ENCODE data around the gene N4BP3. TPM values are rescaled to one million over a fixed set of nuclear protein-coding genes. Genes with fewer than 3 reads are reported as not detected.
A peak's percentile ranks its signal among the peaks of the same experiment; 100 is the strongest.

Gene N4BP3
- total RNA-seq, 3 donors from 2014 or later (not counting 1 experiment from before 2014, with no cell fraction given): 5.6 to 16.9 (median 9.0) TPM

DNA sequence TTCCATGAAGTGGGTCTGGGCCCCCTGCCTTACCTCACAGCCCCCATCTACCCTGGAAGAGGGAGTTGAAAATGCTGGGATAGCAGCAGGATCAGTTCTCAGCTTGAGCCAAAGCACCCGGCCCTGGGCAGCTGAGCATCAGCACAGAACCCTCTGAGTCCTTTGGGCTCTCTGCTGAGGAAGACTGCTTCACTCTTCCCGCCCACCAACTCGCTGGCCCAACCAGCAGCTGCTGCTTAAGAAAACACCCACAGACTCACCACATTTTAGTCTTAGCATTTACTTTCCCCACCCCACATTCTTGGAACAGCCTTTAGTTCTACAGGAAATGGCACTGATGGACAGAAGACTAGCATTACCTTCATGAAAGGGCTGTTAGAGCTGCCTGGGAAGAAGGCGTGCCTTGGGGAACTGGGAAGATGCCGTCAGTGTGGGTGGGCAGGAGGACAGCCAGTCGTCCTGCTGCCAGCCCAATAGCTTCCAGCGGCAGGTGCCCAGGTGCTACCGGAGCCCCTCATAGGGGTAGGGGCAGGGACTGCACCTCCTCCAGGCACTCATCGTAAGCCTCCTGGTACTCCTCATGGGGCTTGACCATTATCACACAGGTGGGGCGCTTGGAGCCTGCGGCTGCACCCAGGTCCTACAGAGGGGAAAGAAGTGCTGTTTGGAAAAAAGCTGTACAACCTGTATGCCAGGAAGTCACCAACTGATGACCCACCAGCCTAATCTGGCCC, 36.0 kb downstream of the N4BP3 start:
- H3K27ac ChIP-seq (ENCODE audit: low read length): no peak overlapping the region
- H3K27me3 ChIP-seq (ENCODE audit: control insufficient read depth, insufficient read depth, low read length): no peaks in the 10 kb centered on the region
- H3K4me3 ChIP-seq (ENCODE audit: low read length): no peak overlapping the region
- peaks cover 6% of the 10 kb centered on the region for H3K36me3 Mint-ChIP-seq
- H3K4me1 Mint-ChIP-seq: peaks cover 16 to 23% of the 10 kb centered on the region in 2 donors
- DNase-seq (no peak), ATAC-seq (no peak)
- H3K27me3 Mint-ChIP-seq (ENCODE audit: low read depth in 2 of 2): no peaks in the 10 kb centered on the region
- H3K4me3 Mint-ChIP-seq: no peak overlapping the region
- H3K4me1 ChIP-seq (ENCODE audit: control insufficient read depth, insufficient read depth, low read length): peaks cover 19% of the 10 kb centered on the region
- WGBS (ENCODE audit: insufficient coverage): 89% methylated on average over 11 of the region's 11 CpGs
- TF ChIP-seq, protein P1, sequence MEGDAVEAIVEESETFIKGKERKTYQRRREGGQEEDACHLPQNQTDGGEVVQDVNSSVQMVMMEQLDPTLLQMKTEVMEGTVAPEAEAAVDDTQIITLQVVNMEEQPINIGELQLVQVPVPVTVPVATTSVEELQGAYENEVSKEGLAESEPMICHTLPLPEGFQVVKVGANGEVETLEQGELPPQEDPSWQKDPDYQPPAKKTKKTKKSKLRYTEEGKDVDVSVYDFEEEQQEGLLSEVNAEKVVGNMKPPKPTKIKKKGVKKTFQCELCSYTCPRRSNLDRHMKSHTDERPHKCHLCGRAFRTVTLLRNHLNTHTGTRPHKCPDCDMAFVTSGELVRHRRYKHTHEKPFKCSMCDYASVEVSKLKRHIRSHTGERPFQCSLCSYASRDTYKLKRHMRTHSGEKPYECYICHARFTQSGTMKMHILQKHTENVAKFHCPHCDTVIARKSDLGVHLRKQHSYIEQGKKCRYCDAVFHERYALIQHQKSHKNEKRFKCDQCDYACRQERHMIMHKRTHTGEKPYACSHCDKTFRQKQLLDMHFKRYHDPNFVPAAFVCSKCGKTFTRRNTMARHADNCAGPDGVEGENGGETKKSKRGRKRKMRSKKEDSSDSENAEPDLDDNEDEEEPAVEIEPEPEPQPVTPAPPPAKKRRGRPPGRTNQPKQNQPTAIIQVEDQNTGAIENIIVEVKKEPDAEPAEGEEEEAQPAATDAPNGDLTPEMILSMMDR (IDR thresholded peaks at IDR 0.05): no peak
- H3K9me3 Mint-ChIP-seq: no peaks in the 10 kb centered on the region
- intact Hi-C loops (cut with micrococcal nuclease): no loop called here
- H3K36me3 ChIP-seq (ENCODE audit: control insufficient read depth, insufficient read depth, low read length): peaks cover 49% of the 10 kb centered on the region
- H3K9me3 ChIP-seq (ENCODE audit: control insufficient read depth, insufficient read depth, low read length): no peaks in the 10 kb centered on the region
- H3K27ac Mint-ChIP-seq: no peak overlapping the region

DNA sequence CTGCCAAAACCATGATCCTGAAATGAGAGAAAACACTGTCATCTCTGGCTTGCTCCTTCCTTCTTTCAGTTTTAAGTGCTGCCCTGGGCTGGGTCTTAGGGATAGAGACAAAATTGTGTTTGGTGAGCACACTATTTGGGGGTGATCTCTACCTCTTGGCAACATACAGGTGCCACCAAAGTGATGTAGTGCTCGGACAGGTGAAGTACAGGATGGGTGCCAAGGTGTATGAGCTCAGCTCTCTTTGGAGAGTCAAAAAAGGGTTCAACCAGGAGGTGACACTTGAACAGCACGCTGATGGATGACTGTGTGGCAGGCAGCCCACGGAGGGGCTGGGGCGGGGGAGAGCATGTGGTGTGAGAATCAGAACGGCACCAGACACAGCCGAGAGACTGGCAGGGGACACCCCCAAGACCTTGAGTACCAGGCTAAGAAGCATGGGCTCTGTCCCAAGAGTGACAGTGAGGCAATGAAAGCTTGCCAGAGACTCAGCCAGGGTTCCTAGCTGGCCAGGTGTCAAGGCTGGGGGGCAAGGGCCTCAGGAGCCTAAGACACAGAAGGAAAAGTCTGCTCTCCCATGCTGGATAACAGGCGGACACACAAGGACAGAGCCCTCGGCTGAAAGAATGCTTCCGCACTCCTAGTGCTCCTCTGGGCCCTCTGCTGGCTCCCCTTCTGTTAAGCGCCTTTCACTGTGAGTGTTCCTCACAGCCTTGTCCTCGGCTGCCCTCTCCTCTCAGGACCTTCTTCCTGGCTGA, 37.8 kb downstream of the N4BP3 start:
- H3K27ac Mint-ChIP-seq: peak overlapping the region in 1 of 2 donors; percentile 63

DNA sequence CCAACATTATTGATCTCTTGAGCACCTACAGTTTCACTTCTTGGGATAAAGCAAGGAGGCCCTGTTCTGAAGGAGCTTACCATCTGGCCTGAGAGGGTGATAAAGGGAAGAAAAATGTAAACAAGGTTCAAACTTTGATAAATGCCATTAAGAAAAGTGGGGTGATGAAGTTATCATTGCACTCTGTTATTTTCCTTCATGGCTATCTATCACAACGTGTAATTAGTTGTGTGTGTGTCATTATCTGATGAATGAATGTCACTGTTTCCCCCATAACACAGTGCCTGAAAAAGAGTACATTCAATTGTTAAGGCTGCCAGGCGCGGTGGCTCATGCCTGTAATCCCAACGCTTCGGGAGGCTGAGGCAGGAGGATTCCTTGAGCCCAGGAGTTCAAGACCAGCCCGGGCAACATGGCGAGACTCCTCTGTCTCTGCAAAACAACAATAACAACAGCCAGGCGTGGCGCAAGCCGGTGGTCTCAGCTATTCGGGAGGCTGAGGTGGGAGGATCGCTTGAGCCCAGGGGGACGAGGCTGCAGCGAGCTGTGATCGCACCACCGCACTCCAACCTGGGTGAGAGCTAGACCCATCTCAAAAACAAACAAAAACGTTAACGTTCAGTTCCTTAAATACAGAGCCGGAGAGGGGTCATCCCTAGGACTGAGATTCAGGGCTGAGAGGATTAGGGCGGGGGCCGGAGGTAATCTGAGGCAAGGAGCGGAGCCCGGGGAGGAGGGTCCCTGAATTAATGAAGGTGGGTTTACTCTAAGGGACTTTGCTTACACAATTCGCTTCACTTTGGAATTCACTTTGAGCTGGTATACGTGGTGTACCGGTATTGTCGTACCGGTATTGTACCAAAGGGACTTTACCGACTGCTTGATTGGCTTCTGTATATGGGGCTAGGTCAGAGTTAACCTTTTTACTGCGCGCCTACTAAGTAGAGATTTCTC, 39.4 kb downstream of the N4BP3 start:
- Histone ChIP-seq H3K27me3 (ENCODE audit: control insufficient read depth, insufficient read depth, low read length) (no peaks in the 10 kb centered on the region), H3K36me3 (ENCODE audit: control insufficient read depth, insufficient read depth, low read length) (peaks cover 37% of the 10 kb centered on the region), H3K27ac (ENCODE audit: low read length) (no peak overlapping the region), H3K4me3 (ENCODE audit: low read length) (peak overlapping the region; percentile 54), H3K4me1 (ENCODE audit: control insufficient read depth, insufficient read depth, low read length) (peaks cover 20% of the 10 kb centered on the region), H3K9me3 (ENCODE audit: control insufficient read depth, insufficient read depth, low read length) (no peaks in the 10 kb centered on the region)
- no peaks in the 10 kb centered on the region for H3K27me3 Mint-ChIP-seq (ENCODE audit: low read depth in 2 of 2)
- peaks cover 6% of the 10 kb centered on the region for H3K36me3 Mint-ChIP-seq
- no peak for DNase-seq
- peak overlapping the region; percentile 98 for H3K4me3 Mint-ChIP-seq
- TF ChIP-seq, protein P1 (IDR thresholded peaks at IDR 0.05): no peak
- peaks cover 19 to 23% of the 10 kb centered on the region in 2 donors for H3K4me1 Mint-ChIP-seq
- ATAC-seq: no peak
- peak overlapping the region; percentile 89 to 93 for H3K27ac Mint-ChIP-seq
- intact Hi-C loops (cut with micrococcal nuclease): loop anchor here (2.0 kb wide), 1 partner anchor 38 kb away; no protein-coding TSS in a partner anchor
- WGBS (ENCODE audit: insufficient coverage): 58% methylated on average over 30 of the region's 31 CpGs
- H3K9me3 Mint-ChIP-seq: no peaks in the 10 kb centered on the region

More for the DNA sequence above, 37.8 kb downstream of the N4BP3 start:
- no peaks in the 10 kb centered on the region for H3K9me3 Mint-ChIP-seq
- H3K36me3 Mint-ChIP-seq: peaks cover 6% of the 10 kb centered on the region
- Histone ChIP-seq H3K27me3 (ENCODE audit: control insufficient read depth, insufficient read depth, low read length) (no peaks in the 10 kb centered on the region), H3K4me1 (ENCODE audit: control insufficient read depth, insufficient read depth, low read length) (peaks cover 20% of the 10 kb centered on the region), H3K36me3 (ENCODE audit: control insufficient read depth, insufficient read depth, low read length) (peaks cover 49% of the 10 kb centered on the region), H3K9me3 (ENCODE audit: control insufficient read depth, insufficient read depth, low read length) (no peaks in the 10 kb centered on the region), H3K4me3 (ENCODE audit: low read length) (no peak overlapping the region), H3K27ac (ENCODE audit: low read length) (no peak overlapping the region)
- WGBS (ENCODE audit: insufficient coverage): 95% methylated on average over 11 of the region's 11 CpGs
- ATAC-seq (no peak), DNase-seq (no peak)
- peaks cover 19 to 23% of the 10 kb centered on the region in 2 donors for H3K4me1 Mint-ChIP-seq
- TF ChIP-seq, protein P1 (IDR thresholded peaks at IDR 0.05): no peak
- no peaks in the 10 kb centered on the region for H3K27me3 Mint-ChIP-seq (ENCODE audit: low read depth in 2 of 2)
- peak overlapping the region; percentile 56 for H3K4me3 Mint-ChIP-seq
- intact Hi-C loops (cut with micrococcal nuclease): no loop called here
